ENCODE data around the gene CRMP1. TPM values are rescaled to one million over a fixed set of nuclear protein-coding genes. Genes with fewer than 3 reads are reported as not detected.

Gene CRMP1
- total RNA-seq, 6 donors from 2014 or later: 0.89 to 5.7 (median 2.0) TPM

GRCh38 chr4:5884796-5885195, 8.1 kb downstream of the CRMP1 start:
- H3K27me3 ChIP-seq: peaks cover 0 to 21% (median 11%) of the 10 kb centered on the region in 4 donors
- TF ChIP-seq POLR2AphosphoS5 (IDR thresholded peaks at IDR 0.05) (no peak), POLR2A (IDR thresholded peaks at IDR 0.05) (no peak), CTCF (IDR thresholded peaks at IDR 0.05) (no peak), EP300 (IDR thresholded peaks at IDR 0.05) (no peak)
- no peaks in the 10 kb centered on the region for H3K36me3 ChIP-seq
- peaks cover 17 to 26% (median 19%) of the 10 kb centered on the region in 4 donors for H3K4me1 ChIP-seq
- H3K4me3 ChIP-seq: no peak overlapping the region
- 64 to 68% methylated on average over 7 of the region's 7 CpGs for WGBS, 2 donors
- ATAC-seq (ENCODE audit: low FRiP score in 2 of 2) (no peak), DNase-seq (no peak)
- no peak overlapping the region for H3K27ac ChIP-seq
- no peaks in the 10 kb centered on the region for H3K9me3 ChIP-seq

- peaks cover 0 to 17% (median 9%) of the 10 kb centered on the region in 4 donors for H3K27me3 ChIP-seq
- DNase-seq (no peak), ATAC-seq (ENCODE audit: low FRiP score in 2 of 2) (no peak)
- no peaks in the 10 kb centered on the region for H3K36me3 ChIP-seq
- no peaks in the 10 kb centered on the region for H3K9me3 ChIP-seq
- WGBS, 2 donors: 73 to 84% methylated on average over 1 of the region's 1 CpG
- peaks cover 12 to 20% (median 17%) of the 10 kb centered on the region in 4 donors for H3K4me1 ChIP-seq
- no peak overlapping the region for H3K4me3 ChIP-seq
- no peak for TF ChIP-seq EP300 (IDR thresholded peaks at IDR 0.05)
- TF ChIP-seq POLR2AphosphoS5 (IDR thresholded peaks at IDR 0.05): no peak
- no peak for TF ChIP-seq POLR2A (IDR thresholded peaks at IDR 0.05)
- TF ChIP-seq CTCF (IDR thresholded peaks at IDR 0.05): no peak
- H3K27ac ChIP-seq: no peak overlapping the region
Measured at GRCh38 chr4:5883916-5884315, 9.0 kb downstream of the CRMP1 start.

GRCh38 chr4:5882947-5883346, 9.9 kb downstream of the CRMP1 start:
- no peak overlapping the region for H3K27ac ChIP-seq
- H3K27me3 ChIP-seq: peaks cover 0 to 12% (median 6%) of the 10 kb centered on the region in 4 donors
- peaks cover 8 to 11% (median 9%) of the 10 kb centered on the region in 4 donors for H3K4me1 ChIP-seq
- no peaks in the 10 kb centered on the region for H3K9me3 ChIP-seq
- ATAC-seq (ENCODE audit: low FRiP score in 2 of 2): no peak
- WGBS, 2 donors: 76 to 81% methylated on average over 3 of the region's 3 CpGs
- H3K36me3 ChIP-seq: no peaks in the 10 kb centered on the region
- no peak overlapping the region for H3K4me3 ChIP-seq
- no peak for DNase-seq
- TF ChIP-seq POLR2AphosphoS5 (IDR thresholded peaks at IDR 0.05) (no peak), CTCF (IDR thresholded peaks at IDR 0.05) (no peak)

GRCh38 chr4:5881340-5881739, 11.5 kb downstream of the CRMP1 start:
- Histone ChIP-seq H3K36me3 (no peaks in the 10 kb centered on the region), H3K4me3 (no peak overlapping the region), H3K9me3 (no peaks in the 10 kb centered on the region), H3K27me3 (no peaks in the 10 kb centered on the region), H3K27ac (no peak overlapping the region), H3K4me1 (no peaks in the 10 kb centered on the region)
- TF ChIP-seq POLR2AphosphoS5 (IDR thresholded peaks at IDR 0.05): no peak
- no peak for TF ChIP-seq POLR2A (IDR thresholded peaks at IDR 0.05)
- TF ChIP-seq EP300 (IDR thresholded peaks at IDR 0.05): no peak
- no peak for TF ChIP-seq CTCF (IDR thresholded peaks at IDR 0.05)
- 35 to 69% methylated on average over 4 of the region's 4 CpGs for WGBS, 2 donors
- ATAC-seq (ENCODE audit: low FRiP score in 2 of 2) (no peak), DNase-seq (no peak)

GRCh38 chr4:5878359-5878758, 14.5 kb downstream of the CRMP1 start:
- Histone ChIP-seq H3K36me3 (no peaks in the 10 kb centered on the region), H3K9me3 (no peaks in the 10 kb centered on the region), H3K27me3 (no peaks in the 10 kb centered on the region), H3K27ac (no peak overlapping the region), H3K4me3 (no peak overlapping the region), H3K4me1 (no peaks in the 10 kb centered on the region)
- no peak for TF ChIP-seq EP300 (IDR thresholded peaks at IDR 0.05)
- 73 to 83% methylated on average over 6 of the region's 6 CpGs for WGBS, 2 donors
- ATAC-seq (ENCODE audit: low FRiP score in 2 of 2) (no peak), DNase-seq (no peak)

Data from upper lobe of left lung (tissue), 6 donors.